ENCODE results near the gene CLCC1.

CLCC1 gene

GRCh38 chr1:108955111-108955510 lies 8.2 kb downstream of the CLCC1 start:
- TF ChIP-seq CTCF (IDR thresholded peaks at IDR 0.05; ENCODE audit: low read depth, low read length): no peak
- no peak for DNase-seq (ENCODE audit: low read depth, low spot score)
- in situ Hi-C loops (cut with HindIII; ENCODE audit: low sequenced_read_pairs): no loop called here
- H3K4me3 ChIP-seq (ENCODE audit: low read depth, low read length): no peak overlapping the region

GRCh38 chr1:108953452-108953851 lies 9.8 kb downstream of the CLCC1 start:
- no peak overlapping the region for H3K4me3 ChIP-seq (ENCODE audit: low read depth, low read length)
- no peak for TF ChIP-seq CTCF (IDR thresholded peaks at IDR 0.05; ENCODE audit: low read depth, low read length)
- no peak for DNase-seq (ENCODE audit: low read depth, low spot score)
- in situ Hi-C loops (cut with HindIII; ENCODE audit: low sequenced_read_pairs): no loop called here

GRCh38 chr1:108951242-108951641 lies 12.0 kb downstream of the CLCC1 start:
- no peak for TF ChIP-seq CTCF (IDR thresholded peaks at IDR 0.05; ENCODE audit: low read depth, low read length)
- no peak overlapping the region for H3K4me3 ChIP-seq (ENCODE audit: low read depth, low read length)
- DNase-seq (ENCODE audit: low read depth, low spot score): no peak
- in situ Hi-C loops (cut with HindIII; ENCODE audit: low sequenced_read_pairs): no loop called here

- in situ Hi-C loops (cut with HindIII; ENCODE audit: low sequenced_read_pairs): no loop called here
- TF ChIP-seq CTCF (IDR thresholded peaks at IDR 0.05; ENCODE audit: low read depth, low read length): no peak
- no peak overlapping the region for H3K4me3 ChIP-seq (ENCODE audit: low read depth, low read length)
- DNase-seq (ENCODE audit: low read depth, low spot score): no peak
Measured at GRCh38 chr1:108949044-108949443, 14.2 kb downstream of the CLCC1 start.

- TF ChIP-seq CTCF (IDR thresholded peaks at IDR 0.05; ENCODE audit: low read depth, low read length): no peak
- peak; percentile 16 for DNase-seq (ENCODE audit: low read depth, low spot score)
- H3K4me3 ChIP-seq (ENCODE audit: low read depth, low read length): no peak overlapping the region
- in situ Hi-C loops (cut with HindIII; ENCODE audit: low sequenced_read_pairs): no loop called here
Measured at GRCh38 chr1:108947871-108948525, 15.3 kb downstream of the CLCC1 start.

- no peak for TF ChIP-seq CTCF (IDR thresholded peaks at IDR 0.05; ENCODE audit: low read depth, low read length)
- DNase-seq (ENCODE audit: low read depth, low spot score): no peak
- in situ Hi-C loops (cut with HindIII; ENCODE audit: low sequenced_read_pairs): no loop called here
- no peak overlapping the region for H3K4me3 ChIP-seq (ENCODE audit: low read depth, low read length)
Measured at GRCh38 chr1:108936170-108936569, 27.1 kb downstream of the CLCC1 start.

All from astrocyte of the spinal cord (primary cell).